ENCODE data around the gene CDK9. TPM values are rescaled to one million over a fixed set of nuclear protein-coding genes. Genes with fewer than 3 reads are reported as not detected.
A peak's percentile ranks its signal among the peaks of the same experiment; 100 is the strongest.

The CDK9 gene
- total RNA-seq, 6 experiments from 2014 or later: 52.0 to 61.3 (median 56.2) TPM

DNA sequence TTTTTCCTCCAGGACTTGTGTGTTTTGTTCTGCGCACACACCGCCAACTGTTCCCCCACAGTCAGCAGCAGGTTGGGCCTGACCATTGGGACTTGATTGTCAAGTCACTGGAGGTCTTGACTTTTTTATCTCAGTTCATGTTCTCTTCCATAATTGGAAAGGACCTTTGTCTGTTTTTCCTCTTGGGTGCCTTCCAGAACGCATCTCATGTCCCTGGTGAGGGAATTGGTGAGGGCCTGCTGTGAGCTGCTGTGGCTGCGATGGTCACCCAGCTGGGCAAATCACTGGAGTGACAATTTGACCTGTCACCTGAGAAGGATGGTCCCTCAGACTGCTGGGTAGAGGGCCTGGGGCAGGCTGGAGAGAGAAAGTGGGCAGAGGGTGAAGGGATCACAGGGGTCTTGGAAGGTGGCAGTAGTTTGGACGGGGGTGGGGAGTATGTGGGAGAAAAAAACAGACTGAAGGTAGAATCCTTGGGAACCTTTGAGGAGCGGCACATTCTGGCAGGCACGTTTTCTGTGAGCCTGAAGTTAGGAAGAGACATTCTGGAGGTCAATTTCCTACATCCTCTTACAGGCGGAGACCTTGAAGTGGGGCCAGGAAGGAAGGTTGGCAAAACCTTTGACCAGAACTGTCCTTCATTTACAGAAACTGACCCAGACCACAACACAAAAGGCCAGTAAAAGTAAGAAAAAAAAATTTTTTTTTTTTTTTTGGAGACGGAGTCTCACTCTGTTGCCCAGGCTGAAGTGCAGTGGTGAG, 4.4 kb downstream of the CDK9 start:
- TF ChIP-seq, protein P1, sequence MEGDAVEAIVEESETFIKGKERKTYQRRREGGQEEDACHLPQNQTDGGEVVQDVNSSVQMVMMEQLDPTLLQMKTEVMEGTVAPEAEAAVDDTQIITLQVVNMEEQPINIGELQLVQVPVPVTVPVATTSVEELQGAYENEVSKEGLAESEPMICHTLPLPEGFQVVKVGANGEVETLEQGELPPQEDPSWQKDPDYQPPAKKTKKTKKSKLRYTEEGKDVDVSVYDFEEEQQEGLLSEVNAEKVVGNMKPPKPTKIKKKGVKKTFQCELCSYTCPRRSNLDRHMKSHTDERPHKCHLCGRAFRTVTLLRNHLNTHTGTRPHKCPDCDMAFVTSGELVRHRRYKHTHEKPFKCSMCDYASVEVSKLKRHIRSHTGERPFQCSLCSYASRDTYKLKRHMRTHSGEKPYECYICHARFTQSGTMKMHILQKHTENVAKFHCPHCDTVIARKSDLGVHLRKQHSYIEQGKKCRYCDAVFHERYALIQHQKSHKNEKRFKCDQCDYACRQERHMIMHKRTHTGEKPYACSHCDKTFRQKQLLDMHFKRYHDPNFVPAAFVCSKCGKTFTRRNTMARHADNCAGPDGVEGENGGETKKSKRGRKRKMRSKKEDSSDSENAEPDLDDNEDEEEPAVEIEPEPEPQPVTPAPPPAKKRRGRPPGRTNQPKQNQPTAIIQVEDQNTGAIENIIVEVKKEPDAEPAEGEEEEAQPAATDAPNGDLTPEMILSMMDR (IDR thresholded peaks at IDR 0.05): no peak
- H3K27ac Mint-ChIP-seq: no peak overlapping the region
- no peaks in the 10 kb centered on the region; the same call in 1 of the 2 replicates for H3K27me3 Mint-ChIP-seq (ENCODE audit: insufficient read depth)
- no peak for DNase-seq
- H3K9me3 Mint-ChIP-seq: no peaks in the 10 kb centered on the region
- no peak overlapping the region for H3K4me3 Mint-ChIP-seq
- peaks cover 9% of the 10 kb centered on the region for H3K4me1 Mint-ChIP-seq (ENCODE audit: low read depth)
- H3K36me3 Mint-ChIP-seq (ENCODE audit: low read depth): peaks cover 28% of the 10 kb centered on the region

DNA sequence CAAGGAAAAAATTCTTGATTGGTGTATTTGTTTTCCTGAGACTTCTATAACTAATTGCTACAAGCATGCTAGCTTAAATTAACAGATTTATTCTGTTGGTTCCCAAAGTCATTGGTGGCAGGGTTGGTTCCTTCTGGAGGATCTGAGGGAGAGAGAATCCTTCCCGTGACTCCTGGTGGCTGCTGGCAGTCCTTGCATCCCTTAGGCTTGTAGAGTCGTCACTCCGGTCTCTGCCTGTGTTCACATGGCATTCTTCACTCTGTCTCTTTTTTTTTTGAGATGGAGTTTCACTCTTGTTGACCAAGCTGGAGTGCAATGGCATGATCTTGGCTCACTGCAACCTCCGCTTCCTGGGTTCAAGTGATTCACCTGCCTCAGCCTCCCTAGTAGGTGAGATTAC, 5.3 kb downstream of the CDK9 start:
- Mint-ChIP-seq H3K27me3 (ENCODE audit: insufficient read depth) (no peaks in the 10 kb centered on the region; the same call in 1 of the 2 replicates), H3K36me3 (ENCODE audit: low read depth) (peaks cover 28% of the 10 kb centered on the region), H3K4me1 (ENCODE audit: low read depth) (peaks cover 13% of the 10 kb centered on the region), H3K27ac (no peak overlapping the region), H3K9me3 (no peaks in the 10 kb centered on the region), H3K4me3 (no peak overlapping the region)
- TF ChIP-seq, protein P1 (IDR thresholded peaks at IDR 0.05): peak; percentile 22; the same call in 1 of the 2 replicates
- no peak for DNase-seq

DNA sequence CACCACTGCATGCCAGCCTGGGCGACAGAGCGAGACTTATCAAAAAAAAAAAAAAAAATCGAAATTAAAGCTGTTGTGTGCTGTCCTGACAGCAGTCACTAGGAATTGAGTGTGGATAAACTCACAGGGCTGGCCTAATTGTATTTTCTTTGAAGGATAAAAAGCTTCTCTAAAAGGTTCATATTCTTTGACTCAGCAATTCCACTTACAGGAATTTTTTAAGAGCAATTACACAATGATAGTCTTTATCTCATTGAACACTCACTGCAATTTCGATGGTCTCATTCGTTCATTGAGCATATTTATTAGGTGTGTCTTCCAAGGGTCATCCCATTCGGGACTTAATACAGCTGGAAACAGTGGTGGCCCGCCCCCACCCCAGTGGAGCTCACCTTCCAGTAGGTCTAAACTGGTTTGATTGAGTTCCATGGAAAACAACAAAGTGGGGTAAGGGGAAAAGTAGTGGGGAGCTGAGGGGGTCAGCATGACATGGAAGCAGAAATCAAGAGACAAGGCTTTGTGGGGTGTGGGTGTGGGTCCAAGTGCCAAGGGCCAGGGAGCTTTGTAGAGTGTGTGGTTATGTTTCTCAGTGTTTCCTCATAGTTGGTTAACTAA, 6.7 kb downstream of the CDK9 start:
- Mint-ChIP-seq H3K36me3 (ENCODE audit: low read depth) (peaks cover 16% of the 10 kb centered on the region), H3K27me3 (ENCODE audit: insufficient read depth) (peaks cover 5% of the 10 kb centered on the region), H3K4me3 (no peak overlapping the region), H3K4me1 (ENCODE audit: low read depth) (peaks cover 19% of the 10 kb centered on the region), H3K27ac (no peak overlapping the region), H3K9me3 (no peaks in the 10 kb centered on the region)
- DNase-seq: no peak
- TF ChIP-seq, protein P1 (IDR thresholded peaks at IDR 0.05): no peak

DNA sequence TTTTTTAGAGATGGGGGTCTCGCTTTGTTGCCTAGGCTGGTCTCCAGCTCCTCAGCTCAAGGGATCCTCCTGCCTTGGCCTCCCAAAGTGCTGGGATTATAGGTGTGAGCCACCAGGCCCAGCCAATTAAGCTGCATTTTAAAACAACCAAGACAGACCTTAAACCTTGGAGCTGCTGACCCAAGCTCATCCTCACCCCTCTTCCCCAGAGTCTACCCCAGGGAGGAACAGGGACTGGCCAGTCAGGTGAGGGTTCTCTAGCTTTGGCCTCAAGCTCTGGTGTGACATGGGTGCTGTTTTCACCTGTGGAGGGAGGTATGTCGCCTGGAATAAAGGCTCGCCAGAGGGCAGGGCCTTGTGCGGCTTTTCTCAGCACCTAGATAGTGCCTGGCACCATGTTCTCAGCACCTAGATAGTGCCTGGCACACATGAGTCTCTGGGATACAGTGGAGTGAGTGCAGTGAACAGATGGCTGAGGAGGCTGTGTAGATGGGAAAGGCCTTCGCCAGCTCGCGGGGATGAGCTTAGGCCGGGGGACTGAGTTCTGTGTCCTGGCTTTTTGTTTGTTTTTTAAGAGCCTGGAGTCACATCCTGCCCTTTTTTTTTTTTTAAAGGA, 7.4 kb downstream of the CDK9 start:
- H3K4me1 Mint-ChIP-seq (ENCODE audit: low read depth): peaks cover 15% of the 10 kb centered on the region
- peaks cover 13% of the 10 kb centered on the region for H3K36me3 Mint-ChIP-seq (ENCODE audit: low read depth)
- H3K4me3 Mint-ChIP-seq: no peak overlapping the region
- H3K27ac Mint-ChIP-seq: 0 out of 2 replicates have a peak overlapping the region, but pooled peaks have one; percentile 24
- H3K9me3 Mint-ChIP-seq: no peaks in the 10 kb centered on the region
- peaks cover 5% of the 10 kb centered on the region for H3K27me3 Mint-ChIP-seq (ENCODE audit: insufficient read depth)
- TF ChIP-seq, protein P1 (IDR thresholded peaks at IDR 0.05): no peak
- DNase-seq: no peak

DNA sequence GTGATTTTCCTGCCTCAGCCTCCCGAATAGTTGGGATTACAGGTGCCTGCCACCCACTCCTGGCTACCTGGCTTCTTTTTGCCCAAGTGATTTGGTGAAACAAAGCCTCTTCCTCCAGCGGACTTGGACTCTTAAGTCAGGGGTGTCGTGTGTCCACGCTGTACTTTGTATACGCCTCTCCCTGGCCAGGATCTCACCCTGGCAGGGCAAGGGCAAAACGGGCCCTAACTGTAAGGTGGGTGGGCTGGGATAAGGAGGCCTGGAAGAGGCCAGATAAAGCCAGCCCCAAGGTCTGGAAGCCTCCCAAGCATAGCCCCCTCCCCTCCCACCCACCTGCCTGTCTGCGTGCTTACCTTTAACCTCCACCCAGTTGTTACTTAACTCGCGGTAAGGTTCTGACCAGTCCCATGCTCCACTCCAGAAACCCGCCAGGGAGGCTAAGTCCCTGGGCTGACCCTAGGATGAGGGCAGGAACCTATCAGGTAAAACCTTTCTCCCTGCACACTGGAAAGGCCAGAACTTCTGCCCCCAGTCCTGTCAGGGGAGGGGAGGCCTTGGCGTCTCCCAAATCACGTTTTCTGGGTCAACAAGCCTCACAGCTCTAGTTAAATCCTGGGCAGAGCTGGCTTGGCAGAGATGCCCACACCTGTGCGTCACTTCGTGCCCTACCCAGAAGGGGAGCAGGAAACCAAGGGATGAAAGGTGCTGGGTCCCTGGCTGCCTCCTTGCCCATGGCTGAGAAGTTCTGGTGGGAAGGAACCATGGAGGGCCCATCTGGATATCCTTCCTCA, 8.4 kb downstream of the CDK9 start:
- H3K4me1 Mint-ChIP-seq (ENCODE audit: low read depth): peaks cover 15% of the 10 kb centered on the region
- H3K4me3 Mint-ChIP-seq: no peak overlapping the region
- no peaks in the 10 kb centered on the region for H3K9me3 Mint-ChIP-seq
- TF ChIP-seq, protein P1 (IDR thresholded peaks at IDR 0.05): no peak
- H3K27me3 Mint-ChIP-seq (ENCODE audit: insufficient read depth): peaks cover 5% of the 10 kb centered on the region
- DNase-seq: no peak
- no peak overlapping the region for H3K27ac Mint-ChIP-seq
- H3K36me3 Mint-ChIP-seq (ENCODE audit: low read depth): peaks cover 10% of the 10 kb centered on the region

Measured in HFFc6 (cell line).